ENCODE results near the gene METAP2. TPM values are rescaled to one million over a fixed set of nuclear protein-coding genes. Genes with fewer than 3 reads are reported as not detected.

The METAP2 gene
- total and polyA plus RNA-seq, 2 donors (not counting 3 experiments of a cell fraction or from before 2014, with no cell fraction given) = 28.5 to 105 TPM

DNA sequence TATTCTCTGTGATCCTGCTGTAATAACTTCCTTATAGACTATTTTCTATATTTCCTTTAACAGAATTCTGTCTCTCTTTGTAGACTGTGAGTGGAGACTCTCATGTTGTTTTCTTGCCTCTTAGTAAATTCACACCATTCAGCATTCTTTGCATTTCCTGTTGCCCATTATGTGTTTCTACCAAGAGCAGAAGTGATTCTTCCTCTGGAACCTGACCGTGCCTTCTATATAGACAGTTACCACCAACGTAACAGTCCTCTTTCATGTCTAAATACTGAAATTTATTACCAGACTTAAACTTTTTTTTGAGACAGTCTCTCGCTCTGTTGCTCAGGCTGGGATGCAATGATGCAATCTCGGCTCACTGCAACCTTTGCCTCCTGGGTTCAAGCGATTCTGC lies 31.1 kb downstream of the METAP2 start:
- CTCF ChIA-PET = no interaction called here
- no peak for FAIRE-seq
- H2AFZ ChIP-seq (ENCODE audit: low read depth, low read length) = no peak overlapping the region

More for the DNA sequence above, 31.1 kb downstream of the METAP2 start:
- intact Hi-C loops (cut with micrococcal nuclease) (no loop called here), dilution Hi-C loops (cut with MboI; ENCODE audit: extremely low pct_ligation_motif_present, low sequenced_read_pairs) (no loop called here)
- H3K4me1 ChIP-seq (ENCODE audit: control insufficient read depth, extremely low read depth, insufficient read depth, low read length) = no peaks in the 10 kb centered on the region
- TF ChIP-seq, protein P1, sequence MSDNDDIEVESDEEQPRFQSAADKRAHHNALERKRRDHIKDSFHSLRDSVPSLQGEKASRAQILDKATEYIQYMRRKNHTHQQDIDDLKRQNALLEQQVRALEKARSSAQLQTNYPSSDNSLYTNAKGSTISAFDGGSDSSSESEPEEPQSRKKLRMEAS (IDR thresholded peaks at IDR 0.05; ENCODE audit: insufficient read depth, insufficient read length) = no peak
- TF ChIP-seq, protein P2, sequence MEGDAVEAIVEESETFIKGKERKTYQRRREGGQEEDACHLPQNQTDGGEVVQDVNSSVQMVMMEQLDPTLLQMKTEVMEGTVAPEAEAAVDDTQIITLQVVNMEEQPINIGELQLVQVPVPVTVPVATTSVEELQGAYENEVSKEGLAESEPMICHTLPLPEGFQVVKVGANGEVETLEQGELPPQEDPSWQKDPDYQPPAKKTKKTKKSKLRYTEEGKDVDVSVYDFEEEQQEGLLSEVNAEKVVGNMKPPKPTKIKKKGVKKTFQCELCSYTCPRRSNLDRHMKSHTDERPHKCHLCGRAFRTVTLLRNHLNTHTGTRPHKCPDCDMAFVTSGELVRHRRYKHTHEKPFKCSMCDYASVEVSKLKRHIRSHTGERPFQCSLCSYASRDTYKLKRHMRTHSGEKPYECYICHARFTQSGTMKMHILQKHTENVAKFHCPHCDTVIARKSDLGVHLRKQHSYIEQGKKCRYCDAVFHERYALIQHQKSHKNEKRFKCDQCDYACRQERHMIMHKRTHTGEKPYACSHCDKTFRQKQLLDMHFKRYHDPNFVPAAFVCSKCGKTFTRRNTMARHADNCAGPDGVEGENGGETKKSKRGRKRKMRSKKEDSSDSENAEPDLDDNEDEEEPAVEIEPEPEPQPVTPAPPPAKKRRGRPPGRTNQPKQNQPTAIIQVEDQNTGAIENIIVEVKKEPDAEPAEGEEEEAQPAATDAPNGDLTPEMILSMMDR (IDR thresholded peaks at IDR 0.05; ENCODE audit: extremely low read depth in 1 of 2, insufficient read depth in 1 of 2, low read depth in 1 of 2, low read length in 2 of 2) = no peak
- no peak for TF ChIP-seq MYC (IDR thresholded peaks at IDR 0.05; ENCODE audit: low read depth, low read length)
- no peak for TF ChIP-seq POLR2AphosphoS5 (IDR thresholded peaks at IDR 0.05; ENCODE audit: insufficient read depth, low read depth, low read length)
- no peak for TF ChIP-seq EZH2 (IDR thresholded peaks at IDR 0.05; ENCODE audit: borderline replicate concordance, low read depth, low read length, severe bottlenecking)
- TF ChIP-seq GATA2 (IDR thresholded peaks at IDR 0.05; ENCODE audit: insufficient read depth, insufficient read length, low read depth, low read length) = no peak
- no peak for TF ChIP-seq JUN (IDR thresholded peaks at IDR 0.05; ENCODE audit: borderline replicate concordance, insufficient read depth, insufficient read length, low read depth)
- TF ChIP-seq POLR2A (IDR thresholded peaks at IDR 0.05; ENCODE audit: low read depth, low read length) = no peak
- no peak for TF ChIP-seq FOS (IDR thresholded peaks at IDR 0.05; ENCODE audit: borderline replicate concordance, insufficient read depth, low read length)
- H3K4me3 ChIP-seq (replicated peaks in 1 of 3; ENCODE audit: insufficient read depth in 1 of 3, low read depth in 1 of 3, low read length in 3 of 3) = no peak overlapping the region
- no TSS peak for BruUV-seq (replicated peaks)
- DNase-seq (ENCODE audit: low read depth, low spot score) = no peak
- no peaks in the 10 kb centered on the region for H3K9me1 ChIP-seq (replicated peaks; ENCODE audit: control insufficient read depth, extremely low read depth, insufficient read depth, low read length)
- no peak overlapping the region for H3K4me2 ChIP-seq (ENCODE audit: insufficient read depth, low read length)
- H3K79me2 ChIP-seq (ENCODE audit: control insufficient read depth, insufficient read depth, low read length) = peaks cover 7% of the 10 kb centered on the region
- H3K36me3 ChIP-seq (ENCODE audit: control insufficient read depth in 2 of 2, extremely low read depth in 1 of 2, insufficient read depth in 2 of 2, low read length in 2 of 2) = peaks cover 7 to 12% of the 10 kb centered on the region in 2 experiments
- POLR2A ChIA-PET = no interaction called here
- no peaks in the 10 kb centered on the region for H3K27me3 ChIP-seq (ENCODE audit: control insufficient read depth in 2 of 2, insufficient read depth in 2 of 2, low read length in 2 of 2)
- no peak overlapping the region for H3K27ac ChIP-seq (ENCODE audit: insufficient read depth, low read depth, low read length)
- no peaks in the 10 kb centered on the region for H3K9me3 ChIP-seq (replicated peaks; ENCODE audit: control insufficient read depth, insufficient read depth, low read length)
- H4K20me1 ChIP-seq (replicated peaks; ENCODE audit: control insufficient read depth, extremely low read depth, insufficient read depth, low read length) = no peaks in the 10 kb centered on the region
- H3K9ac ChIP-seq (replicated peaks; ENCODE audit: extremely low read depth, insufficient read depth, low read length) = no peak overlapping the region

Measured in endothelial cell of umbilical vein (primary cell).